Thyroid gland (tissue), 4 donors: ENCODE results near the gene NSG1.

Source experiments
- CTCF ChIP-seq, 6 experiments: fragments of 200-600 bp in 3 of 6; fragments of 450-650 bp in 3 of 6; sonication (generic) in 3 of 6; IDR thresholded peaks; one replicate each; pipeline ENCODE4 v1.5.1; 2016 to 2019; ENCODE audit warnings: antibody characterized with exemption in 6 of 6, mild to moderate bottlenecking in 2 of 6, inconsistent platforms in 1 of 6, moderate library complexity in 1 of 6
- POLR2A ChIP-seq, 2 donors: fragments of 450-650 bp; IDR thresholded peaks; one replicate each; pipeline ENCODE4 v1.6.1; 2017; ENCODE audit warnings: antibody characterized with exemption in 2 of 2, mild to moderate bottlenecking in 2 of 2, moderate library complexity in 1 of 2

GRCh38 chr4:4355302-4355701, 31.6 kb upstream of the NSG1 start:
- TF ChIP-seq CTCF (IDR thresholded peaks at IDR 0.05) (no peak), POLR2A (IDR thresholded peaks at IDR 0.05) (no peak)
